OCI-LY3 (cell line): Measurements from ENCODE around the gene MRPL16.
"Not testable (repeated sequence)": the region's sequence is repeated elsewhere in the genome, so short reads cannot be mapped to it uniquely, and the experiment has no call there.

Source experiments
- H2AFZ ChIP-seq: fragments of 200-600, 300-600 bp; shearing (Covaris generic); 2 replicates; pipeline ENCODE4 v1.6.0; 2014; ENCODE audit warnings: antibody characterized with exemption, low read depth, low read length
- H3K27ac ChIP-seq: fragments of 200-600, 300-600 bp; sonication (generic); 2 replicates; pipeline ENCODE4 v1.5.1; 2014; ENCODE audit warnings: mild to moderate bottlenecking, low read length, moderate library complexity, mixed read lengths
- H3K27me3 ChIP-seq: fragments of 200-600, 300-600 bp; sonication (generic); 2 replicates; pipeline ENCODE4 v1.6.1; 2014; ENCODE audit warnings: low read depth, low read length, mixed read lengths
- H3K36me3 ChIP-seq: fragments of 200-600, 300-600 bp; sonication (generic); replicated peaks from 2 replicates; pipeline ENCODE3; 2014; ENCODE audit warnings: low read depth, low read length, mixed read lengths
- H3K4me1 ChIP-seq: fragments of 300-600, 200-600 bp; sonication (generic); 2 replicates; pipeline ENCODE4 v1.6.1; 2014; ENCODE audit warnings: low read length, mixed read lengths
- H3K4me2 ChIP-seq: fragments of 200-600, 300-600 bp; sonication (generic); 2 replicates; pipeline ENCODE4 v1.6.1; 2014; ENCODE audit warnings: low read length, mixed read lengths
- H3K4me3 ChIP-seq: fragments of 300-600, 200-600 bp; sonication (generic); 2 replicates; pipeline ENCODE4 v1.5.1; 2014; ENCODE audit warnings: antibody characterized with exemption, mild to moderate bottlenecking, low read length, moderate library complexity
- H3K79me2 ChIP-seq: fragments of 300-600, 200-600 bp; shearing (Covaris generic); 2 replicates; pipeline ENCODE4 v1.6.1; 2014; ENCODE audit warnings: mild to moderate bottlenecking, low read length, mixed read lengths
- H3K9ac ChIP-seq: fragments of 300-600, 200-600 bp; shearing (Covaris generic); 2 replicates; pipeline ENCODE4 v1.6.0; 2014; ENCODE audit warnings: mild to moderate bottlenecking, low read length, moderate library complexity
- H3K9me3 ChIP-seq: fragments of 200-600, 300-600 bp; shearing (Covaris generic); 2 replicates; pipeline ENCODE4 v1.6.1; 2014; ENCODE audit warnings: low read length, mixed read lengths; ENCODE audit not compliant: insufficient read depth
- H4K20me1 ChIP-seq: fragments of 200-600, 300-600 bp; sonication (generic); 2 replicates; pipeline ENCODE4 v1.6.1; 2016; ENCODE audit warnings: low read length, mixed read lengths; ENCODE audit not compliant: insufficient read depth
- EZH2phosphoT487 ChIP-seq: fragments of 200-600 bp; shearing (Covaris generic); IDR thresholded peaks from 2 replicates; pipeline ENCODE4 v1.6.1; 2018; ENCODE audit warnings: antibody characterized with exemption, mixed run types, low read depth
- TF ChIP-seq, protein P1 (sequence below): fragments of 200-600, 300-600 bp; sonication (generic); IDR thresholded peaks from 2 replicates; pipeline ENCODE4 v1.5.1; 2014; ENCODE audit warnings: antibody characterized with exemption, low read length, low read depth

MRPL16 gene

DNA sequence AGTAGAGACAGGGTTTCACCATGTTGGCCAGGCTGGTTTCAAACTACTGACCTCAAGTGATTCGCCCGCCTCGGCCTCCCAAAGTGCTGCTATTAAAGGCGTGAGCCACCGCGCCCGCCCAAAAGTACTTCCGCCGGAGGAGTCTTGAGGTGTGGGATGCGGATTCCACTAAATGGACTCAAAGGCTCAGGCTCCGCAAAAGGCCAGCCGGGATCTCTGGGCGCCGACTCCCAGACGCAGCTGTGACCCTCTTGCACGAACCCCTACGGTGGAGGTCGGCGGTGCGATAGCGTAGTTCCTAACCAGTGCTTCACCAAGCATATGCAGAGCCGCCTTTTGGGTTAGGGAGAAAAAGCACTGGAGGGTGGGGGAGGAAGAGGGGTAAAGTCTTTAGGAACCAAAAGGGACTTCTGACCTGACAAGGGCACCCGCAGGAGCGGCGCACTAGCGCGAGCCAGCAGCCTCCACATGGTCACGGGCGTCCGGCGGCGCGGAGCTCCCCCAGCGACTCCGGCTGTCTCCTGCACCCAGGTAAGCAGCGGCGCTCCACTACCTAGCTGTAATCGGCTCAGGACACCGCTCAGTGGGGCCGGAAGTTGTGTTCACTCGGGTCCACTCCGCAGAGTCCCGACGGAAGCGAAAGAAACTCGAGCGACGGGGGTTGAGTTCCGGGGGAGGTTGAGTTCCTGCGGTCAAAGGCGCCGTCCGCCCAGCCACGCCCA lies at the start of gene MRPL16:
TSS of gene MRPL16 (minus strand) at position 590 of the 722 bp plus-strand sequence. CDS start at position 470, 120 bp downstream.
- H3K4me3 ChIP-seq = peak within 1 kb of the TSS; percentile 96
- H3K36me3 ChIP-seq = peaks cover 13% of the 10 kb centered on the region
- H3K79me2 ChIP-seq = peaks cover 14% of the 10 kb centered on the region
- H3K4me2 ChIP-seq = peak within 1 kb of the TSS; percentile 68
- no peaks in the 10 kb centered on the region for H3K27me3 ChIP-seq
- H3K4me1 ChIP-seq = peaks cover 9% of the 10 kb centered on the region
- no peaks in the 10 kb centered on the region for H4K20me1 ChIP-seq
- H3K9ac ChIP-seq = peak within 1 kb of the TSS; percentile 84
- peak within 1 kb of the TSS; percentile 97 for H2AFZ ChIP-seq
- H3K9me3 ChIP-seq = no peaks in the 10 kb centered on the region
- H3K27ac ChIP-seq = peak within 1 kb of the TSS; percentile 49
- no peak for TF ChIP-seq EZH2phosphoT487
- TF ChIP-seq, protein P1, sequence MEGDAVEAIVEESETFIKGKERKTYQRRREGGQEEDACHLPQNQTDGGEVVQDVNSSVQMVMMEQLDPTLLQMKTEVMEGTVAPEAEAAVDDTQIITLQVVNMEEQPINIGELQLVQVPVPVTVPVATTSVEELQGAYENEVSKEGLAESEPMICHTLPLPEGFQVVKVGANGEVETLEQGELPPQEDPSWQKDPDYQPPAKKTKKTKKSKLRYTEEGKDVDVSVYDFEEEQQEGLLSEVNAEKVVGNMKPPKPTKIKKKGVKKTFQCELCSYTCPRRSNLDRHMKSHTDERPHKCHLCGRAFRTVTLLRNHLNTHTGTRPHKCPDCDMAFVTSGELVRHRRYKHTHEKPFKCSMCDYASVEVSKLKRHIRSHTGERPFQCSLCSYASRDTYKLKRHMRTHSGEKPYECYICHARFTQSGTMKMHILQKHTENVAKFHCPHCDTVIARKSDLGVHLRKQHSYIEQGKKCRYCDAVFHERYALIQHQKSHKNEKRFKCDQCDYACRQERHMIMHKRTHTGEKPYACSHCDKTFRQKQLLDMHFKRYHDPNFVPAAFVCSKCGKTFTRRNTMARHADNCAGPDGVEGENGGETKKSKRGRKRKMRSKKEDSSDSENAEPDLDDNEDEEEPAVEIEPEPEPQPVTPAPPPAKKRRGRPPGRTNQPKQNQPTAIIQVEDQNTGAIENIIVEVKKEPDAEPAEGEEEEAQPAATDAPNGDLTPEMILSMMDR = 0 out of 2 replicates have a peak, but pooled peaks have one; percentile 22

DNA sequence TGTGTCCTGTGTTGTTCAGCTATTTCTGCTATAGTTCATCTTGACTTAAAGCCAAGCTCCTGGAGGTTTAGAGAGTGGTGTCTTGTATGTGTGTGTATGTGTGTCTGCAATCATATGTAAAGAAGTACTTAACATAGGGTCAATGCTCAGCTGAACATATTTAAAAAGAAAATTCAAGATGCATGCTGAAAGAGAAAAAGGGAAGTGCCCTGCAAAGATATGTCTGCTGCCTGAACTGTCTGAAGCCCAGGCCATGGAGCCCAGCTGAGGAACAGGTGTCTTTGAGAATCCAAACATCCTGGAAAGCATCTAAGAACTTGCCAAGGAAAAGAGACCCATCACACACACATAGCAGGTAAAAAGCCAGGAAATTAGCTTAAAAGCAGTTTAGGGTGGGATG lies 49.1 kb upstream of the MRPL16 start:
- peaks cover 11% of the 10 kb centered on the region; the same call in 1 of the 2 replicates for H3K27me3 ChIP-seq
- peaks cover 7% of the 10 kb centered on the region; the same call in 1 of the 2 replicates for H3K4me1 ChIP-seq
- H3K4me3 ChIP-seq = no peak overlapping the region
- H3K36me3 ChIP-seq = no peaks in the 10 kb centered on the region
- no peaks in the 10 kb centered on the region for H4K20me1 ChIP-seq
- H3K79me2 ChIP-seq = no peaks in the 10 kb centered on the region
- TF ChIP-seq, protein P1 = no peak
- no peak for TF ChIP-seq EZH2phosphoT487
- no peak overlapping the region for H3K4me2 ChIP-seq
- H3K27ac ChIP-seq = no peak overlapping the region
- no peak overlapping the region for H2AFZ ChIP-seq
- H3K9me3 ChIP-seq = no peaks in the 10 kb centered on the region
- H3K9ac ChIP-seq = no peak overlapping the region

DNA sequence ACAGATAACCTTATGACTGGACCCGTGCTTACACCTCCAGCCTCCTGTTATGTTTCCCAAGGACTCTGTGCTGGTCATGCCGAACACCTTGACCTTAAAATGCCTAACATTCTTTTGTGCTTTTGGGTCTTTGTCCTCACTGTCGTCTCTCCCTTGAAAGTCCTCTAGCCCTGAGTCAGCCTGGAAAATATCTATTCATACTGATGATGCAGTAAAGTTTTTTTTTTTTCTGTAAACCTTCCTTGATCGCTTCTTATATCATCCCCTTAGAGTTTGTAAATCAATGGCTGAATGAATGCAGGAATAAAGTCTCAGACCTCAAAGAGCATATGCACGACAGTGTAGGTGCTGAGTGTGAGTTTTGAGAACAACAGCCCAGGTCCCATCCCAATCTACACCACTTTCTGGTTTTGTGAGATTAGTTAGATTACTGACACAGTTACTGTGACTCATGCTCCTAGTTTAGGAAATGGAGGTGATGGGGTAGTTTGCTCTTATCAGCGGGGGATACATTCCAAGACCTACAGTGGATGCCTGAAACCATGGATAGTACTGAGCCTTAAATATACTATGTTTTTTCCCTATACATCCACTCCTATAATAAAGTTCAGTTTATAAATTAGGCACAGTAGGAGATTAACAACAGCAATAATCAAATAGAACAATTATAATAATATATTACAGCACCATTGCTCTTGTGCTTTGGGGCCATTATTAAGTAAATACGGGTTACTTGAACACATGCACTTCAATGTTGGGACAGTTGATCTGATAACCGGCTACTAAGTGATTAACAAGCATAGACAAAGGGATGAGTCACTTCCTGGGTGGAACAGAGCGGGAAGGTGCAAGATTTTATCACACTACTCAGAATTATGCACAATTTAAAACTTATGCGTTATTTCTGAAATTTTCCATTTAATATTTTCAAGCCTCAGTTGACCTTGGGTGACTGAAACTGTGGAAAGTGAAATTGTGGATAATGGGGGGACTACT lies 47.2 kb upstream of the MRPL16 start:
- Histone ChIP-seq H3K4me1 (peaks cover 7% of the 10 kb centered on the region; the same call in 1 of the 2 replicates), H3K9ac (no peak overlapping the region), H3K4me3 (no peak overlapping the region), H3K9me3 (no peaks in the 10 kb centered on the region), H3K4me2 (no peak overlapping the region), H3K79me2 (no peaks in the 10 kb centered on the region), H2AFZ (no peak overlapping the region), H4K20me1 (no peaks in the 10 kb centered on the region), H3K27ac (no peak overlapping the region), H3K27me3 (peaks cover 14% of the 10 kb centered on the region), H3K36me3 (no peaks in the 10 kb centered on the region)
- no peak for TF ChIP-seq EZH2phosphoT487
- TF ChIP-seq, protein P1 = no peak

DNA sequence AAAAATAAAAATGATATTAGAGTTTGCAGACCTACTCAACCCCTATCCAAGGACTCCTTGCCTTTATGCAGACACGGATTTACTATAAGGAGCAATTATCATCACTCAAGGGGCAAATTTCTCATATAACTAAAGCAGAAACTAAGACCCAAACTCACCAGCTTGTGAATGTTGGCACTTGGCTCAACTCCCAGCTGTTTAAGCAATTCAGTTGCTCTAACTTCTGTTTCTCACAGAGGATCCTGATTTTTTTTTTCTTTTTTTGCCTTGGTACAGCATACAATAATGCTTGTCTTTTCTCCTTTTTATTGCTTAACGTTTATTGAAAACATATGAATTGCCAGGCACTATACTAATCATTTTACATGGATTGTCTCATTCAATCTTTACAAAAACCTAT lies 44.3 kb upstream of the MRPL16 start:
- no peaks in the 10 kb centered on the region for H3K79me2 ChIP-seq
- H3K4me2 ChIP-seq = no peak overlapping the region
- H3K4me3 ChIP-seq = no peak overlapping the region
- TF ChIP-seq, protein P1 = no peak
- TF ChIP-seq EZH2phosphoT487 = no peak
- no peaks in the 10 kb centered on the region for H3K36me3 ChIP-seq
- H3K27ac ChIP-seq = no peak overlapping the region
- H3K9ac ChIP-seq = no peak overlapping the region
- no peaks in the 10 kb centered on the region for H3K4me1 ChIP-seq
- peaks cover 14% of the 10 kb centered on the region for H3K27me3 ChIP-seq
- H4K20me1 ChIP-seq = no peaks in the 10 kb centered on the region
- H2AFZ ChIP-seq = no peak overlapping the region
- no peaks in the 10 kb centered on the region for H3K9me3 ChIP-seq

DNA sequence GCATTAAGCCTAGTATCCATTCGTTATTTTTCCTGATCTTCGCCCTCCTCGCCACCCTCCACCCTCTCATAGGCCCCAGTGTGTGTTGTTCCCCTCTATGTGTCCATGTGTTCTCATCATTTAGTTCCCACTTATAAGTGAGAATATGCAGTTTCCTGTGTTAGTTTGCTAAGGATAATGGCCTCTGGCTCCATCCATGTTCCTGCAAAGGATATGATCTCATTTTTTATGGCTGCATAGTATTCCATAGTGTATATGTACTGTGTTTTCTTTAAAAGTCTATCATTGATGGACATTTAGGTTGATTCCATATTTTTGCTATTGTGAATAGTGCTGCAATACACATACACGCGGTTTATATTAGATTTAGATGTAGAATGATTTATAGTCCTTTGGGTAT lies 40.8 kb upstream of the MRPL16 start:
- H3K27me3 ChIP-seq = peaks cover 14% of the 10 kb centered on the region
- not testable (repeated sequence) for H3K4me3 ChIP-seq, H3K9ac ChIP-seq, H3K4me1 ChIP-seq, H3K27ac ChIP-seq, H3K4me2 ChIP-seq, H3K36me3 ChIP-seq, H2AFZ ChIP-seq, H4K20me1 ChIP-seq, H3K9me3 ChIP-seq, H3K79me2 ChIP-seq
